HG03469 (cell line): Measurements from ENCODE around the gene RAB17.

ENCODE experiments used
- ATAC-seq: cut with Tn5 transposase; IDR thresholded peaks from one replicate; pipeline ENCODE4 v1.9.1; 2021; ENCODE audit warnings: mild to moderate bottlenecking, moderate library complexity, moderate number of reproducible peaks; ENCODE audit not compliant: unreplicated experiment

Gene RAB17

DNA sequence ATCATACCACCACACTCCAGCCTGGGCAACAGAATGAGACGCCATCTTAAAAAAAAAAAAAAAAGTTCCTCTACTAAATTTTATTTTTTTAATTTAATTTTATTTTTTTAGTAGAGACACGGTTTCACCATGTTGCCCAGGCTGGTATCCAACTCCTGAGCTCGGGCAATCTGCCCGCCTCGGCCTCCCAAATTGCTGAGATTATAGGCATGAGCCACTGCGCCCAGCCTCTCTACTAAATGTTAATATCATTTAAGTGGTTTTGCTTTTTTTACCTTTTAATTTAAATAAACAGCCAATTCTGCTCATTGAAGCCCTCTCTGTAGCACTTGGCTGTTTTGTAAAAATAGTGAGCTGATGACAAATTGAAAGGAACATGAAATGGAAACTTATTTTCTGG, 9.2 kb downstream of the RAB17 start:
- no peak for ATAC-seq

DNA sequence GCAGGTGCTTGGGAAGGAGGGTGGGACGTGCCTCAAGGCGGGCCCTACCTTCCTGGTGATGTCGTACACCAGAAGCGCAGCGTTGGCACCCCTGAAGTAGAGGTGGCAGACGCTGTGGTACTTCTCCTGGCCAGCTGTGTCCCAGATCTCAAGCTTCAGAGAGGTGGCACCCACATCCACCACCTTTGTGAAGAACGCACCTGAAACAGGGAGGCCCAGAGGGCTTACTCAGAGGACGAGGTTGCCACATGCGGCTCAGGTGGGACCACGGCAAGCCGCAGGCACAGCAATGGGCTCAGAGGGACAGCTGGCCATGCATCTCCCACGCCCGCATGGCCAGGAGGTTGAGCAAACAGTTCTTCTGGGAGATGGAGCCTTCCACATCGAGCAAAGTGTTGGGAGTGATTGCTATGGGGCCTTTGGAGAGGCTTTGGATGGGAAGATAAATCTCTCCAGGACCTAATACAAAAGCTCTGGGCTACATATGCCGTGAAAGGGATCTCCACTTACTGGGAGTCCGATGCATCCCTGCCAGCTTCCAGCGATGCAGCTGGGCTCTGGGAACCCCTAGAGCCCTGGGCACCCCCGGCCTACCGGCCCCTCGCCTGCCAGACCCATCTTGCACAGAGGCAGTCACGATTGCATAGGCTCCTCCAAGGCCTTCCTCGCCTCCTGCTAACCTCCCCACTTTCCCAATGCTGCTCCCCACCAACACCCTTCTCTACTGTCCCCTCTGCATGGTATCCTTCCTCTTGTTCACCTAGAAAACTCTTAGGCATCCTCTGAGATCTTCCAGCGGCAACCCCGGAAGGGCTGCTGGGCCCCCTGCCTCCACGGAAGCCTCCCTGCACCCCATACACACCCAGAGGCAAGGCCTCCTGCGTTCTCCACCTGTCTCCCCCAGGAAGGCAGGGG, 12.3 kb downstream of the RAB17 start:
- ATAC-seq: no peak

DNA sequence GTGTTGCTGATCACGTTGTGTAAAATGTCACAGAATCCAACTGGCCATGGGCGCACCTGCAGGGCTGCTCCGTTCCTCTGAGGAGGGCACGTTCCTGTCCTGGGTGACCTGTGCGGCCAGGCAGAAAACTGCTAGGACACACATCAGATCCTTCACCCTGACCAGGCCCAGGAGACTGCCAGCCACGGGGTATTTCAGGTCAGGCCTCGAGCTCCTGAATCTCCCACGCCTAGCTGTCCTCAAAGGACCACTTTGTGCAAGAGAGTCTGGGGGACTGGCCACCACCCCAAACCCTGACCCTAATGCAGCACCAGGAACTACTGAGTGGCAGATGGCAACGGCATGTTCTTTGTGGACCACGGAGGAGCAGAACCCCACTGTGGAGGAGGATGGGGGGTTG, 13.1 kb downstream of the RAB17 start:
- no peak for ATAC-seq

DNA sequence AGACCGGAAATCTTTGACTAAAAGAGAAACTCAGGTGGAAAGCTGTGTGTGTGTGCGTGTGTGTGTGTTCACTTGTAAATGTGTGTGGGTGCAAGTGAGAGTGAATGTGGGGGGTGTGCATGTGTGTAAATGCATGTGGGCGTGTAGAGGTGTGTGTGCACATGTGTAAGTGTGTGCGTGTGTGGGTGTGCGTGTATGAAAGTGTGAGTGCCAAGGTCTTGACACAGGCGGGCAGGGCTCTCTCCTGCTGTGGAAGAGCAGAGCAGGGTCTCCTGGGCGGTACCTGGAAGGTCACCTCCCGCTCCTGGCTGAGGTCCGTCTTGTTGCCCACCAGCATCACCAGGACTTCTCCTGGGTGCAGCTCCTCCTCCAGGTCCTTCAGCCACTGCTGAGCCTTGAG, 13.6 kb downstream of the RAB17 start:
- no peak for ATAC-seq

DNA sequence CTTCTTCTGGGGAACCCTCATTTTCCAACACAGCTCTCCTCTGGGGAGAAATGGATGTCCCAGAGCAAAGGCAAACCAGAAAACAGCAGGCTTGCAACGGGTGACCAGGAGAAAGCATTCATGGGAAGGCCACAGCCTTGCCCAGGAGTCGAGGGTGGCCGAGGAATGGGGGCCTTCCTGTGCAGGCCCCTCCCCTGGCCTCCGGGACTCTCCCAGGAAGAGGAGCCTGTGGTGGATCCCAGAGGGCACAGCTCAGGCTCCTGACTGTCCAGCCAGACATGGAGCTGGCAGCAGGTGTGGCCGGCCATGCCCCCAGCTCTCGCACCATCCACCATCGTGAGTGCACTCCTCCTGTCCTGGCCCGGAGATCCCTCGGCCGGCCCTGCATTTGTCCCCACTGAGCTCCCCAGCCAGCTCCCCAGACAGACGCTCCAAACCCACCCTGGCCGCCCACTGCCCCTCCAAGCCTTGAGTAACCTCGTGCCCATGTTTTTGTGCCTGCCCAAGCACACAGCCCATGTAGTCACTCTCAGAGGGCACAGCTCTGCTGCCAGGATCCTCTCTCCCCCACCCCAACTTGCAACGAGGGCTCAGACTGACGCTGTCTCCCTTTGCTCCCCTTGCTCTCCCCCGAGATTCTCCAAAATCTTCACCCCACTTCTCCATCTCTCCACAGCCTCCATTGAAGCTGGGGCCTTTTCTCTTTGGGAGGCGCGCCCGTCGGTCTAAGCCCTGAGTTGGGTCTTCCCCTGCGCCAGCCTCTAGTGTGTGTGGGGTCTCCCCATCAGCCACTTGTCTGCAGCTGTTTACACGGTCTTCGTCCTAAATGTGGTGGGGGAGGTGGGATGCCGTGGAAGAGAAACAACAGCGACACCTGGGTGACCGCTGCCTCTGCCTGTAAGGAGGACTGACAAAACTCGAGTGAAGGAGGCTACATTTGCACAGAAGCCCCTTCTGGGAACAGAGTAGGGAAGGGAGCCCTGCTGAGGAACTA, 14.4 kb downstream of the RAB17 start:
- ATAC-seq: no peak

DNA sequence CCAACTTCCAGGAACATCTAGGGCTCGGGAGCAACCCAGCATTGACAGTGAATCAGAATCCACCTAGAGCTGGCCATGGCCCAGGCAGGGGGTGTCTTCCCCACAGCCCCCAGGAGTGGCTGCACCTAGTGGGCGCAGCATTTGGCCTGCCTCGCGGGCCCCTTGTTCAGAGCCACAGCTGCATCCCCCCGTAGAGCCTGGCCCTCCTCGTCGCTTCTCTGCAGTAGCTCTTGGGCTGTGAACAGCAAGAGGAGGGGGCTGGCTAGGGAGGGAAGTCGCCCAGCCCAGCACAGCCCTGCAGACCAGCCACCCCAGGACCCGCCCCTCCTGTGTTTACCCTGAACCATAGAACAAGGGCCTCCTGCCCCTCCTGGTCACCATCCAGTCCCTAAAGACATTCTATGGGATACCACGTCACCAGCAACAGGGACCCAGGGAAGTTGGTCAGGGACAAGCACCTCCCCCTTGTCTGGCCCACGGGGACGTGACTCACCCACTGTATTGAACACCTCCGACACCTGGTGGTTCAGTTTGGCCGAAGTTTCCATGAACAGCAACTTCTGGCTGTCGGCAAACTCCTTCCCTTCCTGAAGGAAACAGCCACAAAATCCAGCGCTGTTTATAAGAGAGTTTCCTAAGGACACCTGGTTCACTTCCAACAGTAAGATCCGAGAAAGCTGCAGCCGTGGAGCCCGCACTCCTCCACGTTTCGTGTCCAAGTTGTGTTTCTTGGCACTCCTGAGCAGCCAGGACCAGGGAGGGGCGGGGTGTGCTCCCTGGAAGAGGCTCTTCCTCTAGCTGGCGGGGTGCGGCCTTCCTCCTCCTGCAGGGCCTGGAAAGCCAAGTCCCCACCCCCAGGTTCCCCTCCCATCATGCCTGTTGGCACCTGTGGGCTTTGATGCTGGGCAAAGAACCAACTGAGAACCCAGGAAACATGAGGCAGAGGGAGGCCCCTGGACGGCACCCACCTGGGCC, 15.4 kb downstream of the RAB17 start:
- ATAC-seq: no peak

DNA sequence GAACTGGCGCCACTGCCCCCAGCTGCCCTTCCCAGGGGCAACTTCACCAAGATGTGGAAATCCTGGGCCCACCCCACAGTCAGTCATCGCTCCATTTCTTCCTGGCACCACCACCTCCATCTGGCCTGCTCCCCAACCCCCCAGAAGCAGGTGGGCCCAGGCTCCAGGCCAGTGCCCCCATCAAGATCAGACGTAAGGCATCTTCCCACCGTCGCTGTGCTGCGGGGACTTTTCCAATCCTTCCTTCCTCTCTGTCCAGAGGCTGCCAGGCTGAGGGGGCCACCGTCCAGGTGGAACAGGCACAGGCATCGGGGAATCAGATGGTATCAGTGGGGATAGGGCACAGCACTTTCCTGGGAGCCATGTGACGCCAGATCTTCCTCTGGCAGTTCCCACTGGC, 16.1 kb downstream of the RAB17 start:
- no peak for ATAC-seq

DNA sequence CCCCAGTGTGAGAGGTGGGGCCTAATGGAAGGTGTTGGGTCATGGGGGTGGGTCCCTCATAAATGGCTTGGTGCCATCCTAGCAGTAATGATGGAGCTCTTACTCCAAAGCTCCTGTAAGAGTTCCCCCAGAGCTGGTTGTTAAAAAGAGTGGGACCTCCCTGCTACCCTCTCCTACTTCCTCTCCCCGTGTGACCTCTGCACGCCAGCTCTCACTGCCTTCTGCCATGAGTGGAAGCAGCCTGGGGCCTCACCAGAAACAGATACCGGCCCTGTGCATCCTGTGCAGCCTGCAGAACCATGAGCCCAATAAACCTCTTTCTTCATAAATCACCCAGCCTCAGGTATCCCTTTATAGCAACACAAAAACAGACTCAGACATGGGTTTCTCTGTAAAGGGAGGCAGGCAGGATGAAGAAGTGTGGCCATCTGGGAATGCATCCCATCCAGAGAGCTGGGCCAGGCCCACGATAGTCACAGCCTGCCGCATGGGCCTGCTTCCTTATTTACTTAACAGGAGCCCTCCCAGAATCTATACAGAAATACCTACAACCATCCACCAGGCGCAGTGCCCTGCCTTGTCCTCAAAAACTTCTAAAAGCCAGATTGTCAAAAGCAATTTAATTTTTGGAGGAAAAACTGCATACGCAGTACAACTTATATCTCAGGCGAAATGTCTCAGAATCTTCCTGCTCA, 16.7 kb downstream of the RAB17 start:
- no peak for ATAC-seq

DNA sequence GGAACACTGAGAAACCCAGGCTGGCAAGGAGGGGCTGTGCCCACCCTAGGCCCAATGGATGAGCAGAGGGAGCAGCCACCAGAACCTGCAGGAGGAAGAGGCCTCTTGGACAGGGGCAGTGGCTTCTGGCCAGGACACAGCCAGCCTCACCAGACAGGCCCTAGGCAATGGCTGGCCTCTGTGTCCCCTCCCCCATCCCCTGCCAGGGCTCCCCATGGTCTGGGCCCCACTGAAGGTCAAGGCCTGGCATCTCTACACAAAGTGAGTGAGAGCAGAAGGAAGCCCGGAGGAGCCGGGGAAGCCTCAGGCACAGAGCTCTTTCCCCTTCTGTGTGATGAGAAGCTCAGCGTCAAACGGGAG, 17.8 kb downstream of the RAB17 start:
- no peak for ATAC-seq

DNA sequence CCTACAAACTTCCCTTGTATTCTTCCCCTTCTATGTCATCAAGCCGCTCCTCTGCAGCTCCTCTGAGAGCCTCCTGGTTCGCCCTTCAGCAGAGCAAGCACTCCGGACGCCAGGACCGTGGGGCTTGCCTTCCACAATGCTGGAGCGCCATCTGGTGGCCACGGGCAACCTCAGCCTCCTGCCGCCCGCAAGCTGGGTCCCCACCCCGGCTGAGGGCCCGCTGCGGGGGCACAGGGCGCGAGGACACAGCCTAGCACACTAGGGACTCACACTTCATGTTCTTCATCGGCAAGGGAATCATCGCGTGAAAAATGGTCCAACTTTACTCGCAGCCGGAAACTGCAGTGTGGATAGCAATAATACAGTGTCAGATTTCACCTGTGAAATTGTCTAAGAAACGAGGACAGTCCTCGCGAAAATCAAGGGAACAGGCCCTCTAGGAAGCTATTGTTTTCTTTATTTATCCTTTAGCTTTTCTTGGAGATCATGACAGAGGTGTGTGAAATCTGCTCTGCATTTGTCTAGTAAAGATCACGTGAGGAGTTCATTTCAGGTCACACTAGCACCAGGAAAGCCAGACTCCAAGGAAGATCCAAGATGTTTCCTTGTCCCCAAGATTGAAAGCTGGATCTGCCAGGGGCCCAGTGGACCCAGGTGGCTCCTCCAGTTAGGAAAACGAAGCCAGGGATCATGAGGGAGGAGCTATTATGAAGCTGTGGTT, 18.4 kb downstream of the RAB17 start:
- no peak for ATAC-seq

DNA sequence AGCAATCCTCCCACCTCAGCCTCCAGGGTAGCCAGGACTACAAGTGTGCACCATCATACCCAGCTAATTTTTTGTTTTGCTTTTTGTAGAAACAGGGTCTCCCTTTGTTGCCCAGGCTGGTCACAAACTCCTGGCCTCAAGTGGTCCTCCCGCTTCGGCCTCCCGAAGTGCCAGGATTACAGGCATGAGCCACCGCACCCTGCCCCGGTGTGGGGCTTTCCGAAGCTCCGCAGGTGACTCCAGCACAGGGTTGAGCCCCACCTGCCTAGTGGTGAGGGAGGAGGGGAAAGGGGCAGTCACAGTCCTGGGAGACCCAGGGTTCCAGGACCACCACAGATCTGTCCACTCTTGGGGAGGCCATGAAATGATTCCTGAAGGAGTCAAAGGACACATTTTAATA, 19.0 kb downstream of the RAB17 start:
- no peak for ATAC-seq

DNA sequence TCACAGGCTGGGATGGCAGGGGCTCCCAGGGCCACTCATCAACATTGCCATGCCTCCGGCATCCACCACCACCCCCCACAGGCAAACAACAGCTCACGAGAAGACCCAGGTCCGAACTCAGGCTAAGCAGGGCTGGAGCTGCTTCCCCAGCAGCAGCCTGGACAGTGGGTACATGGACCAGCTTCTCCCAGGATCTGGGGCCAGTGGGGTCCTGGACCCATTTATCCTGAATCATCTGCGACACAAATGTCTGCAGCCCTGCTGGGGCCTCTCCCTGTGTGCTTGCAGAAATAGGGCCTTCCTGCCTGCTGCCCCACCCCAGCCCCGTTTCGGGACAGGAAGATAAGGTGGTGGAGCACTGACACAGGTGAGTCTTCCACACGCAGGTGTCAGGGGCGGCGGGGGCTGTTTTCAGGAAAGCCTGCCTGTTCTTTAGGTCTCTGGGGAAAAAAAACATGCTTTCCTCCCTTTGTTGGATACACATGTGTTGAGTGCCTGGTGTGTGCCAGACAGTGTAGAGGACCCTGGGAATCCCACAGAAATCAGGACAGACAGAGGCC, 19.7 kb downstream of the RAB17 start:
- no peak for ATAC-seq

DNA sequence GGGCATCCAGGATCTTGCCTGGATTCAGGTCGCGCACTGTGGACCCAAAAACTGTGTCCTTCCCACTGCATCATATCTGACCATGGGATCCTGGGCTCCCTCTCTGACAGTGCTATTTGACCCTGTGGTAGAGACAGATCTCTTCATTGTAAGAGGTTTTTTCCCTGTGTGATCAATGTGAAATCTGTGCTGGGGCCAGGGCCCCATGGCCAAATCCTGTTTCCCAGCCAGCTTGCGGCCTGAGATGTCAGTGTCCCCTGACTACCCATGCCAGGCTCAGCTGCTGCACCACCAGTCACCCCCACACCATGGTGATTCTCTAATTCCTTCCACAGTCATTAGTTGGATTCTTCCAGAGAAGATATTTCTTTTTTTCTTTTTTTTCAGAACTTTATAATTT, 20.6 kb downstream of the RAB17 start:
- ATAC-seq: no peak

DNA sequence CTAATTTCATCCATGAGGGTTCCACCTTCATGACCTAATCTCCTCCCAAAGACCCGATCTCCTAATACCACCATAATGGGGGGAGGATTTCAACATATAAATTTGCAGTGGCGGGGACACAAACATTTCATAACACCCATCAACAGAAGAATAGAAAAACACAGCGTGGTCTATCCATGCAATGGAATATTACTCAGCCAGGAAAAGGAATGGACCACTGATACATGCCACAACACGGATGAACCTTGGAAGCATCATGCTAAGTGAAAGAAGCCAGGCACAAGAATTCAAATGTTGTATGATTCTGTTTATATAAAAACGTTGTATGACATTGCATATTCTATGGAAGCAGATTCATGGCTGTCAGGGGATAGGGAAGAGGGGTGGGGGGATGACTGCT, 21.5 kb downstream of the RAB17 start:
- no peak for ATAC-seq

DNA sequence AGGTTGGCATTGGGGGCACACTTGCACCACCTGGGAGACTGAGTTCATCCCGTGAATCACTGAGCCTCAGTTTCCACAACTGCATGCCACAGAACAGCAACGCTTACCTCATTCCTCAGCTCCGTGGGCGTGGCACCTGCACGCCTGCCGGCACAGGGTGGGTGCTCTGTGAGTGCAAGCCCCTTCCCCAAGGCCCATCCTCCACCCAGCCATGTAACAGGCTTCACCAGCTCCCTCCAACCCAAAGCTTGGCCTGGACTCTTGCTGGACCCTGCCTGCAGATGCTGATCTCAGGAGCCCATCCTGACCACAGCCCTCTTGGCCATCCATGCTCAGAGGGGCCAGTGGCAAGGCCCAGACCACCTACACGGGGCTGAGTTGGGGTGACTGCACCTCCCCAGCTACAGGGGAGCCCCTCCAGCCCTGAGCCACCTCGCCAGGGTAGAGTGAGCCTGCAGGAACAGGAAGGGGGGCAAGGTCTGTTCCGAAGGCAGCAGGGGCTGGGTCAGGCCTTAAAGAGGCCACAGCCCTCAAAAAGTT, 22.3 kb downstream of the RAB17 start:
- ATAC-seq: no peak

DNA sequence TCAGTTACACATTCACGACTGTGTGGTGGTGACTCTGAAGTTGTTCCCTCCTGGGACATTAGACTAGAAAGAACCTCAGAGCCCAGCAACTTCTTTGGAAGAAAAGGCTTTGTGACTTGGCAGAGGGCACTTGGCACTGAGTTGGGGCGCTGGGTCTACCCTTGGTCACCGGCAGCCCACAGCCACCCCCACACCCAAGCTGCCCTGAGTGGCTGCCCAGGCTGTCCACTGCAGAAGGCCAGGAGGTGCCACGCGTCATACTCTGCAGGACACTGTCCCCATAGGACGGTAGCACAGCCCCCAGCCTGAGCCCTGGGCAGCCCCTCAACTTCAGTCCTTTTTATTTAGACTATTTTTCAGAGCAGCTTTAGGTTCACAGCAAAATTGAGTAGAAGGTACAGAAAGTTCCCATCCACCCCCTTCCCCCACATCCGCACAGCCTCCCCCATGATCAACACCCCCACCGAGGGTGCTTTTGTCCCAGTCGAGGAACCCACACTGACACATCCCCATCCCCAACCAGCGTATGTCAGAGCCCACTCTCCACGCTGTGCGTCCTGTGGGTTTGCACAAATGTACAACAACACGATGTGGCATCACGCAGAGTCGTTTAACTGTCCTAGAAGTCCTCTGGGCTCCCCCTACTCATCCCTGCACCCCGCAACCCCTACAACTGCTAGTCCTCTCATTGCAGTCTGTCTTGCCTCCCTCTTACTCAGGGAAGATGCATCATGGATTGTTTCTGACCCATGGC, 23.1 kb downstream of the RAB17 start:
- no peak for ATAC-seq

DNA sequence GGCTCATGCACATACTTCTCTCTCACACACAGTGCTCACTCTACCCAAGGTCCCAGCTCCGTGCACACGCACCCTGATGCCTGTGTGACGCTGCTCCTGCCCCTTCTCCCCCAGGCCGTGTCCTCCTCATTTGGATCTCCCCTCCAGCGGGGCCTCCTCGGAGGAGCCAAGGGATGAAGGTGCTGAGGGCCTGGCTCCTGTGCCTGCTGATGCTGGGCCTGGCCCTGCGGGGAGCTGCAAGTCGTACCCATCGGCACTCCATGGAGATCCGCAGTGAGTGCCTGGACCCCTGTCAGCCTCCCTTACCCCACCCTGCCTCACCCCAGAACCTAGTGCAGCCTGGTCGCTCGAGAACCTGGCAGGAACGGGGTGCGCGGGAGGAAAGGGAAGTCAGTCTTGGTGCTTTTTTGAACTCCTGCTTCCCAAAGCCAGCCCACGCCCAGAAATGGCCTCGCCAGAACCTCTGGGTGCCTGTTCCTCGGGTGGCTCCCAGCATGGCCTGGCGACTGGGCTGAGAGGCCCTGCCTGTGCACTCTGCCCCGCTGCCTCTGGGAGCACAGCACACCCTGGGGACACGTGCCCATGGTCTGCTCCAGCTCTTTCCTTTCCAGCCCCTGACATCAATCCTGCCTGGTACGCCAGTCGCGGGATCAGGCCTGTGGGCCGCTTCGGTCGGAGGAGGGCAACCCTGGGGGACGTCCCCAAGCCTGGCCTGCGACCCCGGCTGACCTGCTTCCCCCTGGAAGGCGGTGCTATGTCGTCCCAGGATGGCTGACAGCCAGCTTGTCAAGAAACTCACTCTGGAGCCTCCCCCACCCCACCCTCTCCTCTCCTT, 23.9 kb downstream of the RAB17 start, which contains the start of gene PRLH:
PRLH (plus strand) TSS at position 174 of the 835 bp plus-strand sequence; CDS start at position 174, 0 bp downstream.
- ATAC-seq: no peak
